Measurements from ENCODE around the gene TUBB4A.

- TF ChIP-seq BMI1 (IDR thresholded peaks at IDR 0.05; ENCODE audit: borderline replicate concordance) = no peak
- no peak for TF ChIP-seq EP300 (IDR thresholded peaks at IDR 0.05; ENCODE audit: borderline replicate concordance in 1 of 2, control insufficient read depth in 1 of 2, low read depth in 2 of 2, low read length in 2 of 2)
- TF ChIP-seq ATF3 (IDR thresholded peaks at IDR 0.05; ENCODE audit: borderline replicate concordance, extremely low read depth, low read depth, low read length) = no peak
These were observed 27.9 kb upstream of the TUBB4A start for GRCh38 chr19:6529937-6530385.

Data from GM12878 (cell line).